GM12878 (cell line): Measurements from ENCODE around the gene DRAXIN. TPM values are rescaled to one million over a fixed set of nuclear protein-coding genes. Genes with fewer than 3 reads are reported as not detected.

Experiments used
- ATAC-seq: fragments of 200-7000 bp; cut with Tn5 transposase; 3 replicates; pipeline ENCODE4 v1.9.1; 2020; ENCODE audit warnings: mild to moderate bottlenecking, moderate library complexity
- BruUV-seq: library from RNA; stranded (reverse); fragments of 400-500 nt; replicated peaks from 2 replicates; lab custom pipeline; 2021; lab: Mats Ljungman, UMichigan
- CTCF ChIA-PET: fragments of 300-600 bp; sonication (Branson Sonifier 250); formaldehyde crosslinking; extraction: SDS; loops from one replicate; lab custom pipeline; 2021; ENCODE audit warnings: inconsistent platforms; lab: Yijun Ruan, JAX
- POLR2A ChIA-PET: fragments of 350-600 bp; formaldehyde crosslinking; extraction: SDS; loops from one replicate; lab custom pipeline; 2021; ENCODE audit warnings: inconsistent platforms; lab: Charles Lee
- RAD21 ChIA-PET: fragments of 300-600 bp; sonication (Branson Sonifier 250); formaldehyde crosslinking; loops from one replicate; lab custom pipeline; 2023; ENCODE audit warnings: antibody characterized with exemption; ENCODE audit not compliant: unreplicated experiment; lab: Charles Lee
- SMC1A ChIA-PET: fragments of 300-600 bp; sonication (Branson Sonifier 250); formaldehyde crosslinking; loops from one replicate; lab custom pipeline; 2023; ENCODE audit not compliant: unreplicated experiment, uncharacterized antibody; lab: Charles Lee
- DNase-seq: peaks from one replicate; pipeline ENCODE4 v3.0.0-alpha.2; 2011; ENCODE audit warnings: low read depth, low spot score
- FAIRE-seq: peaks from 3 replicates; lab custom pipeline; 2011; peaks lifted over from hg19 to GRCh38; lab: Jason Lieb, UNC
- H2AFZ ChIP-seq: 2 replicates; pipeline ENCODE4 v1.6.0; 2011; ENCODE audit warnings: low read depth, low read length, control low read depth; ENCODE audit not compliant: control insufficient read depth
- H3K27ac ChIP-seq: 2 replicates; pipeline ENCODE4 v1.5.1; 2011; ENCODE audit warnings: control low read depth; ENCODE audit not compliant: control insufficient read depth, insufficient read depth
- H3K27me3 ChIP-seq, 2 experiments: replicated peaks in 1 of 2; 2 replicates each; pipeline versions ENCODE4 v1.6.0 to v1.6.1; 2011; ENCODE audit warnings: low read length in 1 of 2; ENCODE audit not compliant: control insufficient read depth in 2 of 2, insufficient read depth in 2 of 2
- H3K36me3 ChIP-seq, 2 experiments: 2 replicates each; pipeline ENCODE4 v1.5.1; 2011; ENCODE audit warnings: low read length in 1 of 2; ENCODE audit not compliant: control insufficient read depth in 2 of 2, insufficient read depth in 2 of 2
- H3K4me1 ChIP-seq: 2 replicates; pipeline ENCODE4 v1.6.1; 2011; ENCODE audit warnings: mild to moderate bottlenecking, low read length, moderate library complexity, mixed read lengths; ENCODE audit not compliant: control insufficient read depth, insufficient read depth
- H3K4me2 ChIP-seq: 2 replicates; pipeline ENCODE4 v1.6.0; 2011; ENCODE audit warnings: control low read depth; ENCODE audit not compliant: control insufficient read depth, insufficient read depth
- H3K4me3 ChIP-seq: fragments of 200-600 bp; sonication (generic); 2 replicates; pipeline ENCODE4 v1.5.1; 2016
- H3K79me2 ChIP-seq: 2 replicates; pipeline ENCODE4 v1.6.0; 2011; ENCODE audit warnings: low read length; ENCODE audit not compliant: control insufficient read depth, insufficient read depth
- H3K9ac ChIP-seq: 2 replicates; pipeline ENCODE4 v1.8.0; 2011; ENCODE audit warnings: low read length, control low read depth, mixed read lengths; ENCODE audit not compliant: control insufficient read depth, insufficient read depth
- H3K9me3 ChIP-seq: replicated peaks from 3 replicates; pipeline ENCODE4 v1.5.1; 2011; ENCODE audit warnings: mild to moderate bottlenecking, low read length; ENCODE audit not compliant: control insufficient read depth, insufficient read depth
- H4K20me1 ChIP-seq: 2 replicates; pipeline ENCODE4 v1.6.0; 2011; ENCODE audit not compliant: control insufficient read depth, insufficient read depth
- ATF3 ChIP-seq: IDR thresholded peaks from 2 replicates; pipeline ENCODE4 v1.6.1; 2011; ENCODE audit warnings: low read depth, mild to moderate bottlenecking, low read length, moderate library complexity, borderline replicate concordance; ENCODE audit errors: extremely low read depth
- CBX3 ChIP-seq: fragments of 200-600 bp; sonication (generic); IDR thresholded peaks from 2 replicates; pipeline ENCODE4 v1.6.1; 2016; ENCODE audit warnings: low read depth, borderline replicate concordance
- CBX5 ChIP-seq: sonication (generic); IDR thresholded peaks from 2 replicates; pipeline ENCODE4 v1.6.1; 2016; ENCODE audit warnings: low read depth, moderate library complexity, mild to moderate bottlenecking, inconsistent platforms
- CEBPB ChIP-seq, 2 experiments: fragments of 150-350 bp in 1 of 2; IDR thresholded peaks; 2 replicates each; pipeline ENCODE4 v1.6.1; 2012 to 2014; ENCODE audit warnings: low read depth in 2 of 2, low read length in 2 of 2, borderline replicate concordance in 1 of 2, inconsistent platforms in 1 of 2
- ELK1 ChIP-seq: IDR thresholded peaks from 2 replicates; pipeline ENCODE4 v1.6.1; 2012; ENCODE audit warnings: low read depth, low read length, improper control_type of control experiment
- HDAC6 ChIP-seq: fragments of 200-600 bp; sonication (generic); IDR thresholded peaks from one replicate; pipeline ENCODE4 v1.8.0; 2017; ENCODE audit warnings: antibody characterized with exemption; ENCODE audit not compliant: unreplicated experiment
- NBN ChIP-seq: fragments of 450-650 bp; IDR thresholded peaks from 2 replicates; pipeline ENCODE4 v1.6.1; 2016
- NFXL1 ChIP-seq: fragments of 450-650 bp; IDR thresholded peaks from 2 replicates; pipeline ENCODE4 v1.6.1; 2017; ENCODE audit warnings: antibody characterized with exemption, mild to moderate bottlenecking, borderline replicate concordance
- SMC3 ChIP-seq: IDR thresholded peaks from 2 replicates; pipeline ENCODE4 v1.6.1; 2011; ENCODE audit warnings: low read length, improper control_type of control experiment, borderline replicate concordance
- STAT1 ChIP-seq: fragments of 450-650 bp; conservative IDR thresholded peaks from 2 replicates; pipeline ENCODE4 v1.6.1; 2014; ENCODE audit warnings: antibody characterized with exemption, mild to moderate bottlenecking
- YBX1 ChIP-seq: fragments of 450-650 bp; IDR thresholded peaks from 2 replicates; pipeline ENCODE4 v1.6.1; 2016; ENCODE audit warnings: antibody characterized with exemption
- ZBTB40 ChIP-seq: fragments of 450-650 bp; IDR thresholded peaks from 2 replicates; pipeline ENCODE4 v1.6.1; 2016; ENCODE audit warnings: mild to moderate bottlenecking, moderate library complexity, borderline replicate concordance
- ZNF207 ChIP-seq: fragments of 450-650 bp; IDR thresholded peaks from 2 replicates; pipeline ENCODE4 v1.6.1; 2014; ENCODE audit warnings: antibody characterized with exemption, mild to moderate bottlenecking, borderline replicate concordance
- ZNF622 ChIP-seq: fragments of 450-650 bp; IDR thresholded peaks from 2 replicates; pipeline ENCODE4 v1.6.1; 2017; ENCODE audit warnings: mild to moderate bottlenecking, inconsistent platforms
- ZZZ3 ChIP-seq: IDR thresholded peaks from 2 replicates; pipeline ENCODE4 v1.6.1; 2011; ENCODE audit warnings: low read depth; ENCODE audit not compliant: control insufficient read depth, insufficient read length
- WGBS: methylation state at CpG from one replicate; pipeline ENCODE4 v1.1.6; 2016; ENCODE audit warnings: low lambda C conversion rate; ENCODE audit not compliant: insufficient replicate concordance, insufficient coverage; ENCODE audit errors: missing lambda C conversion rate; 5-methylcytosine and 5-hydroxymethylcytosine counted together
- in situ Hi-C: fragments of 300-500 bp; cut with MboI; formaldehyde crosslinking; loops from 9 replicates; pipeline ENCODE4 v1.14.3; 2018; ENCODE audit warnings: mixed read lengths
- intact Hi-C: fragments of 100-400 bp; cut with micrococcal nuclease; formaldehyde crosslinking; loops from one replicate; pipeline ENCODE4 v1.14.2; 2022; ENCODE audit not compliant: unreplicated experiment
- polyA plus RNA-seq, 11 experiments: library from polyadenylated mRNA; depleted of rRNA in 4 of 11; unstranded in 6 of 11; stranded (reverse) in 5 of 11; fragments of >200 nt; fragmentation: Nextera tagmentation in 4 of 11; fragmentation: Illumina TruSeq in 1 of 11; extraction: Ambion mirVana in 4 of 11; extraction: Trizol in 1 of 11; gene quantifications; 1 replicate in 1 of 11; 2 replicates in 10 of 11; pipeline versions ENCODE4 v1.2.1 to v1.2.3, GENCODE V29; 2011 to 2016; ENCODE audit warnings: inconsistent platforms in 2 of 11, missing spikeins in 2 of 11, low read depth in 1 of 11
- total RNA-seq, 4 experiments: library from RNA; depleted of rRNA in 3 of 4; stranded (reverse); fragments of >200 nt in 3 of 4; fragmentation: Illumina TruSeq in 1 of 4; extraction: Trizol in 1 of 4; gene quantifications; 2 replicates each; pipeline versions ENCODE4 v1.2.1 to v1.2.3, GENCODE V29; 2013 to 2021

Gene DRAXIN
- total and polyA plus RNA-seq, 10 of the 15 experiments (the other 5 are each of a cell fraction or from before 2014, with no cell fraction given) = 0.01 to 0.05 (median 0.03) TPM; not detected in 3

- TF ChIP-seq SMC3 = peak; percentile 78
- no peak for TF ChIP-seq ZNF207
- TF ChIP-seq, all 136 proteins: peak for 14
These were observed 41.0 kb upstream of the DRAXIN start (continued) for GRCh38 chr1:11650331-11650991.

GRCh38 chr1:11651017-11651416 lies 40.5 kb upstream of the DRAXIN start:
- Histone ChIP-seq H4K20me1 (no peaks in the 10 kb centered on the region), H2AFZ (no peak overlapping the region), H3K4me2 (peak overlapping the region; percentile 28; the same call in 1 of the 2 replicates), H3K9ac (no peak overlapping the region), H3K27me3 (no peaks in the 10 kb centered on the region; a peak in 2 of 4 replicates), H3K36me3 (no peaks in the 10 kb centered on the region), H3K27ac (no peak overlapping the region), H3K4me1 (peaks cover 5% of the 10 kb centered on the region), H3K9me3 (no peaks in the 10 kb centered on the region), H3K79me2 (no peaks in the 10 kb centered on the region), H3K4me3 (no peak overlapping the region)
- RAD21 ChIA-PET = interaction anchor here (0.9 to 3.3 kb wide), 8 partner anchors 13 to 97 kb away, joined by 3 to 25 read pairs (median 5); partner anchors contain the start of gene FBXO6
- DNase-seq = no peak
- no TSS peak for BruUV-seq
- SMC1A ChIA-PET = interaction anchor here (1.2 to 1.6 kb wide), 4 partner anchors 13 to 85 kb away, joined by 3 to 5 read pairs (median 4); partner anchors contain the start of genes AGTRAP and FBXO6
- intact Hi-C loops = no loop called here
- in situ Hi-C loops = no loop called here
- FAIRE-seq = no peak
- no peak for ATAC-seq
- WGBS = 71% methylated on average over 4 of the region's 4 CpGs
- CTCF ChIA-PET = interaction anchor here (1.0 to 3.2 kb wide), 17 partner anchors 13 to 613 kb away, joined by 3 to 36 read pairs (median 6); partner anchors contain the start of genes AGTRAP and FBXO6
- POLR2A ChIA-PET = interaction anchor here (0.5 to 1.1 kb wide), 2 partner anchors 60 to 271 kb away, joined by 3 to 4 read pairs; no protein-coding TSS in a partner anchor
- TF ChIP-seq CBX5 = no peak
- TF ChIP-seq ELK1 = no peak
- no peak for TF ChIP-seq CEBPB (IDR thresholded peaks at IDR 0.05; ENCODE audit: borderline replicate concordance in 1 of 2, low read depth in 2 of 2, low read length in 2 of 2)
- TF ChIP-seq ATF3 = no peak
- TF ChIP-seq STAT1 = no peak
- TF ChIP-seq NBN = no peak
- no peak for TF ChIP-seq YBX1
- no peak for TF ChIP-seq ZZZ3
- TF ChIP-seq ZBTB40 = no peak
- no peak for TF ChIP-seq HDAC6
- no peak for TF ChIP-seq ZNF622
- TF ChIP-seq CBX3 = no peak
- TF ChIP-seq NFXL1 = no peak
